ENCODE results near the gene MCM10. TPM values are rescaled to one million over a fixed set of nuclear protein-coding genes. Genes with fewer than 3 reads are reported as not detected.

MCM10 gene
- total and polyA plus RNA-seq, 2 donors (not counting 3 experiments of a cell fraction or from before 2014, with no cell fraction given), result 3.3 to 31.6 TPM

- CTCF ChIA-PET, result interaction anchor here (0.9 kb wide), 1 partner anchor 17 kb away, joined by 4 read pairs; the partner anchor contains the start of gene MCM10
- peaks cover 4 to 14% of the 10 kb centered on the region in 2 experiments for H3K36me3 ChIP-seq (ENCODE audit: control insufficient read depth in 2 of 2, extremely low read depth in 1 of 2, insufficient read depth in 2 of 2, low read length in 2 of 2)
- H3K4me3 ChIP-seq (replicated peaks in 1 of 3; ENCODE audit: insufficient read depth in 1 of 3, low read depth in 1 of 3, low read length in 3 of 3), result no peak overlapping the region
- H2AFZ ChIP-seq (ENCODE audit: low read depth, low read length), result no peak overlapping the region
- no peaks in the 10 kb centered on the region for H3K9me1 ChIP-seq (replicated peaks; ENCODE audit: control insufficient read depth, extremely low read depth, insufficient read depth, low read length)
- H3K9me3 ChIP-seq (replicated peaks; ENCODE audit: control insufficient read depth, insufficient read depth, low read length), result no peaks in the 10 kb centered on the region
- DNase-seq (ENCODE audit: low read depth, low spot score), result no peak
- H3K4me1 ChIP-seq (ENCODE audit: control insufficient read depth, extremely low read depth, insufficient read depth, low read length), result no peaks in the 10 kb centered on the region
- no peaks in the 10 kb centered on the region for H3K27me3 ChIP-seq (ENCODE audit: control insufficient read depth in 2 of 2, insufficient read depth in 2 of 2, low read length in 2 of 2)
- no peaks in the 10 kb centered on the region for H3K79me2 ChIP-seq (ENCODE audit: control insufficient read depth, insufficient read depth, low read length)
- no peak for TF ChIP-seq EZH2 (IDR thresholded peaks at IDR 0.05; ENCODE audit: borderline replicate concordance, low read depth, low read length, severe bottlenecking)
- TF ChIP-seq POLR2A (IDR thresholded peaks at IDR 0.05; ENCODE audit: low read depth, low read length), result no peak
- no peak for TF ChIP-seq CTCF (IDR thresholded peaks at IDR 0.05; ENCODE audit: extremely low read depth in 1 of 2, insufficient read depth in 1 of 2, low read depth in 1 of 2, low read length in 2 of 2)
- no peak for TF ChIP-seq POLR2AphosphoS5 (IDR thresholded peaks at IDR 0.05; ENCODE audit: insufficient read depth, low read depth, low read length)
- no peak for TF ChIP-seq MYC (IDR thresholded peaks at IDR 0.05; ENCODE audit: low read depth, low read length)
- TF ChIP-seq FOS (IDR thresholded peaks at IDR 0.05; ENCODE audit: borderline replicate concordance, insufficient read depth, low read length), result no peak
- TF ChIP-seq MAX (IDR thresholded peaks at IDR 0.05; ENCODE audit: insufficient read depth, insufficient read length), result no peak
- TF ChIP-seq JUN (IDR thresholded peaks at IDR 0.05; ENCODE audit: borderline replicate concordance, insufficient read depth, insufficient read length, low read depth), result no peak
- no peak for TF ChIP-seq GATA2 (IDR thresholded peaks at IDR 0.05; ENCODE audit: insufficient read depth, insufficient read length, low read depth, low read length)
- no peak overlapping the region for H3K27ac ChIP-seq (ENCODE audit: insufficient read depth, low read depth, low read length)
- FAIRE-seq, result no peak
- no TSS peak for BruUV-seq (replicated peaks)
- no peak overlapping the region for H3K9ac ChIP-seq (replicated peaks; ENCODE audit: extremely low read depth, insufficient read depth, low read length)
- dilution Hi-C loops (cut with MboI; ENCODE audit: extremely low pct_ligation_motif_present, low sequenced_read_pairs), result no loop called here
- POLR2A ChIA-PET, result interaction anchor here (0.6 kb wide), 1 partner anchor 9 kb away, joined by 6 read pairs; no protein-coding TSS in a partner anchor
- intact Hi-C loops (cut with micrococcal nuclease), result no loop called here
- no peak overlapping the region for H3K4me2 ChIP-seq (ENCODE audit: insufficient read depth, low read length)
- no peaks in the 10 kb centered on the region for H4K20me1 ChIP-seq (replicated peaks; ENCODE audit: control insufficient read depth, extremely low read depth, insufficient read depth, low read length)
Observed at GRCh38 chr10:13143766-13144165, 17.6 kb upstream of the MCM10 start.

All from endothelial cell of umbilical vein (primary cell).